ENCODE data around the gene ACVRL1.

The ACVRL1 gene

GRCh38 chr12:51922762-51923505, 15.6 kb downstream of the ACVRL1 start:
- H3K4me2 ChIP-seq (ENCODE audit: low read length) = peak overlapping the region; percentile 48

DNA sequence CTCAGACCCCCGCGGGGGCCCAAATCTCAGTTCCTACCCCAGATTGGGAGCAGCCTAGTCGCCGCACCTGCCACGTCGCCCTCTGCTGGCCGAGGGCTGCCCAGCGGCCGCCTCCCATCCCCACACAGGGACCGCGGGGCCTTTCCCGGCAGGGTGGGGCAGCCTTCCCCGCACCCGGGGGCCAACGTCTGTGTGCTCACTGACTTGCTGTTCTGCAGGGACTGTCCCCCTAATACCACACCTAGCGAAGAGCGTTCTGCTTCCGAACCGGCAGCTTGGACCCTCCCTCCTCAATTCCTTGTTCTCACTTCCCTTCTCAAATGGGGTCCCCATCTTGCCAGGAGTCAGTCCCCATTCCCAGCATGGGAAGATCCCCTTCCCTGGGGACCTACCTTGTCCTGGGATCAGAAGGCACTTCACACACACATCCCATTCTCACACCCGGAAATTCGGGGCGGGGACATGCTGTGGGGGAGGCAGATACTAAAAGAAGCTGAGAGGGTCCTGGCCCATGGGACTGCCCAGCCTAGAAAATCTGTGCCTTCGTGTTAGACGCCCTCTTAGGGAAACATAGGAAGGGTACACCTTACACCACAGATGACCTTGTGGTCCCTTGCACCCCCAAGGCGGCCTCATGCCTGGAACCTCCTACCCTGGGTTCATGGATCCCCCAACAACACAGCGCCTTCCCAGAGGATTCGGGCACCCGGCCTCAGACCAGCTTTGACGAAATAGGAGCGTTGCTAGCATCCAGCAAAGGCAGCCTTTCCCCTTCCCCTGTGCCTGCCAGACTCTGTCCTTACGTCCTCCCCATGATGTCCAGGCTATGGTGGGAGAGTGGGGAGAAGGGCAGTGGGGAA, 16.4 kb downstream of the ACVRL1 start:
- Histone ChIP-seq H3K27me3 (ENCODE audit: control insufficient read depth, low read length) (no peaks in the 10 kb centered on the region), H3K27ac (ENCODE audit: low read depth, low read length) (no peak overlapping the region), H3K79me2 (ENCODE audit: control insufficient read depth, low read length) (no peaks in the 10 kb centered on the region), H3K4me3 (ENCODE audit: low read length) (peak overlapping the region; percentile 20; the same call in 1 of the 2 replicates), H3K36me3 (ENCODE audit: control insufficient read depth, low read length) (no peaks in the 10 kb centered on the region), H3F3A (ENCODE audit: control insufficient read depth, insufficient read depth) (no peaks in the 10 kb centered on the region), H3K4me2 (ENCODE audit: low read length) (peak overlapping the region; percentile 60), H4K20me1 (ENCODE audit: control insufficient read depth, insufficient read depth, low read depth, low read length) (no peaks in the 10 kb centered on the region), H3K9me2 (replicated peaks; ENCODE audit: control insufficient read depth, low read length) (no peaks in the 10 kb centered on the region), H3K9me3 (ENCODE audit: control insufficient read depth, insufficient read depth, low read length) (no peaks in the 10 kb centered on the region), H3K4me1 (ENCODE audit: control insufficient read depth, low read length) (peaks cover 37% of the 10 kb centered on the region)
- no peak for TF ChIP-seq EZH2phosphoT487 (IDR thresholded peaks at IDR 0.05; ENCODE audit: borderline replicate concordance, low read length)
- peak; percentile 85 for TF ChIP-seq CTCF (IDR thresholded peaks at IDR 0.05; ENCODE audit: low read depth, low read length, poor library complexity, severe bottlenecking)

More at GRCh38 chr12:51922762-51923505, 15.6 kb downstream of the ACVRL1 start:
- Histone ChIP-seq H3F3A (ENCODE audit: control insufficient read depth, insufficient read depth) (no peaks in the 10 kb centered on the region), H3K27me3 (ENCODE audit: control insufficient read depth, low read length) (no peaks in the 10 kb centered on the region), H3K27ac (ENCODE audit: low read depth, low read length) (no peak overlapping the region), H3K9me2 (replicated peaks; ENCODE audit: control insufficient read depth, low read length) (no peaks in the 10 kb centered on the region), H3K4me3 (ENCODE audit: low read length) (no peak overlapping the region), H3K9me3 (ENCODE audit: control insufficient read depth, insufficient read depth, low read length) (no peaks in the 10 kb centered on the region), H3K36me3 (ENCODE audit: control insufficient read depth, low read length) (no peaks in the 10 kb centered on the region), H4K20me1 (ENCODE audit: control insufficient read depth, insufficient read depth, low read depth, low read length) (no peaks in the 10 kb centered on the region), H3K79me2 (ENCODE audit: control insufficient read depth, low read length) (no peaks in the 10 kb centered on the region), H3K4me1 (ENCODE audit: control insufficient read depth, low read length) (peaks cover 37% of the 10 kb centered on the region)
- TF ChIP-seq EZH2phosphoT487 (IDR thresholded peaks at IDR 0.05; ENCODE audit: borderline replicate concordance, low read length) (no peak), CTCF (IDR thresholded peaks at IDR 0.05; ENCODE audit: low read depth, low read length, poor library complexity, severe bottlenecking) (no peak)

DNA sequence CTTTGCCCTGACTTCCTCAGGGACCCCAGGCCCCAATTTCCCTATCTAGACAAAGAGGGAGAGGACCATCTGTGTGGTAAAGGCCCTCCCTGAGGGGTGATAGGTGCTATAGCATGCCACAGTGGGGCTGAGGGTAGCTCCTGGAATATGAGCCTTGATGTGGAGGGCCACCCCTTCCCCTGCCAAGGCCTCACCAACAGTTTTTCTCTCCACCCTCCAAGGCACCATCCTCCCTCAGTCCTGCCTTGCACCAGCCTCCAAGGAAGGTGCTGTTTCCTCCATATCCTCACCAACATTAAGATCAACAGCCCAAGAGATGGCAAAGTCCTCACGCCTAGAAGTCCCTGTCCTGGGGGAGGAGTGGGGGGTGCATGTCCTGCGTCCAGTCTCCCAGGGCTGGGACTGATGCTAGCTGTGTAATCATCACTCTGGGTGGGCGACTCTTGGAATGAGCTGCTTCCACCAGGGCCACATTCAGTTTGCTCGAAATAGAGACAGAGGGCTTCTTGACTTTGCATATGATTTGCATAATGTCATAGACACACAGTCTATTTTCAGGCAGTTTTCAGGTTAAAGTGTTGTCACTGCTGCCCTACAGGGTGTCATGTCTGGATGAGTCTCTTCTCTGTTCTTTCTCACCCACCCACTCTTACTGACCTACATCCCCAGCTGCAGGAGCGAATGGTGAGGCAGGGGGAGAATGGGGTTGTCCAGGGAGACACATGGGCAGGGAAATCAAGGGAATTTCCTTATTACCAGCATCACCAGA, 17.4 kb downstream of the ACVRL1 start:
- peaks cover 37% of the 10 kb centered on the region for H3K4me1 ChIP-seq (ENCODE audit: control insufficient read depth, low read length)
- no peak for TF ChIP-seq EZH2phosphoT487 (IDR thresholded peaks at IDR 0.05; ENCODE audit: borderline replicate concordance, low read length)
- no peak for TF ChIP-seq CTCF (IDR thresholded peaks at IDR 0.05; ENCODE audit: low read depth, low read length, poor library complexity, severe bottlenecking)
- H3K27ac ChIP-seq (ENCODE audit: low read depth, low read length) = no peak overlapping the region
- peak overlapping the region; percentile 19 for H3K4me3 ChIP-seq (ENCODE audit: low read length)
- no peaks in the 10 kb centered on the region for H3F3A ChIP-seq (ENCODE audit: control insufficient read depth, insufficient read depth)
- no peaks in the 10 kb centered on the region for H3K9me3 ChIP-seq (ENCODE audit: control insufficient read depth, insufficient read depth, low read length)
- H3K27me3 ChIP-seq (ENCODE audit: control insufficient read depth, low read length) = no peaks in the 10 kb centered on the region
- H3K4me2 ChIP-seq (ENCODE audit: low read length) = peak overlapping the region; percentile 60
- no peaks in the 10 kb centered on the region for H4K20me1 ChIP-seq (ENCODE audit: control insufficient read depth, insufficient read depth, low read depth, low read length)
- no peaks in the 10 kb centered on the region for H3K9me2 ChIP-seq (replicated peaks; ENCODE audit: control insufficient read depth, low read length)
- H3K79me2 ChIP-seq (ENCODE audit: control insufficient read depth, low read length) = no peaks in the 10 kb centered on the region
- no peaks in the 10 kb centered on the region for H3K36me3 ChIP-seq (ENCODE audit: control insufficient read depth, low read length)
